Mucosa of descending colon (tissue), 3 donors: Measurements from ENCODE around the gene ATP8A2. TPM values are rescaled to one million over a fixed set of nuclear protein-coding genes. Genes with fewer than 3 reads are reported as not detected.
"Not testable (repeated sequence)": the region's sequence is repeated elsewhere in the genome, so short reads cannot be mapped to it uniquely, and the experiment has no call there.

ENCODE experiments used
- ATAC-seq: fragments of 200-7000 bp; cut with Tn5 transposase; one replicate; pipeline ENCODE4 v1.9.1; 2020; ENCODE audit warnings: mild to moderate bottlenecking, moderate library complexity
- DNase-seq, 3 donors: peaks; one replicate each; pipeline ENCODE4 v3.0.0-alpha.2; 2020
- H3K36me3 ChIP-seq: fragments of 200-600 bp; one replicate; pipeline ENCODE4 v1.8.0; 2021; ENCODE audit warnings: low read depth, mild to moderate bottlenecking
- H3K4me1 ChIP-seq: fragments of 200-600 bp; one replicate; pipeline ENCODE4 v1.8.0; 2021; ENCODE audit warnings: low read depth, mild to moderate bottlenecking
- H3K4me3 ChIP-seq: fragments of 200-600 bp; one replicate; pipeline ENCODE4 v1.8.0; 2021; ENCODE audit warnings: mild to moderate bottlenecking
- H3K9me3 ChIP-seq: fragments of 200-600 bp; one replicate; pipeline ENCODE4 v1.8.0; 2021; ENCODE audit warnings: mild to moderate bottlenecking
- CTCF ChIP-seq: fragments of 200-600 bp; IDR thresholded peaks from one replicate; pipeline ENCODE4 v1.8.0; 2022; ENCODE audit warnings: antibody characterized with exemption, mild to moderate bottlenecking
- intact Hi-C, 2 donors: fragments of 100-400 bp; cut with DNase I in 1 of 2; cut with micrococcal nuclease in 1 of 2; formaldehyde crosslinking; loops; one replicate each; pipeline versions ENCODE4 v1.11.0 to v1.11.1; 2022; cut with DNase I, micrococcal nuclease
- total RNA-seq, 3 donors: library from RNA; stranded (reverse); fragmentation: NEBNext Ultra II Directional in 2 of 3; extraction: Animal tissue kit (Norgen Biotek cat#: 25700) in 2 of 3; gene quantifications; one replicate each; pipeline versions ENCODE4 v1.2.1 to v1.2.4, GENCODE V29; 2021 to 2023
- donor health status: DM: no; HTN: no; CAD: no; lungs with moderate emphysema.
- donor health status: DM: no; HTN: no; CAD: no.
- donor health status: DM: no; HTN: yes; CAD: no.

ATP8A2 gene
- total RNA-seq, 3 donors from 2014 or later: 0.22 to 3.6 (median 0.41) TPM

- Histone ChIP-seq H3K4me3 (no peak overlapping the region), H3K9me3 (peaks cover 7% of the 10 kb centered on the region), H3K4me1 (no peaks in the 10 kb centered on the region), H3K36me3 (no peaks in the 10 kb centered on the region)
- ATAC-seq (no peak), DNase-seq (no peak)
- intact Hi-C loops: no loop called here
- no peak for TF ChIP-seq CTCF
Measured at GRCh38 chr13:25525884-25526283, 154.1 kb downstream of the ATP8A2 start.

- intact Hi-C loops: no loop called here
Measured at GRCh38 chr13:25528266-25528665, 156.5 kb downstream of the ATP8A2 start.

GRCh38 chr13:25529425-25529824 lies 157.7 kb downstream of the ATP8A2 start:
- TF ChIP-seq CTCF: no peak
- DNase-seq: no peak
- no peak overlapping the region for H3K4me3 ChIP-seq
- ATAC-seq: no peak
- intact Hi-C loops: no loop called here
- no peaks in the 10 kb centered on the region for H3K36me3 ChIP-seq
- no peaks in the 10 kb centered on the region for H3K4me1 ChIP-seq
- peaks cover 5% of the 10 kb centered on the region for H3K9me3 ChIP-seq

More at GRCh38 chr13:25528266-25528665, 156.5 kb downstream of the ATP8A2 start:
- Histone ChIP-seq H3K4me1 (no peaks in the 10 kb centered on the region), H3K9me3 (peaks cover 7% of the 10 kb centered on the region), H3K36me3 (no peaks in the 10 kb centered on the region), H3K4me3 (no peak overlapping the region)
- DNase-seq (no peak), ATAC-seq (no peak)
- TF ChIP-seq CTCF: no peak

GRCh38 chr13:25538276-25538675 lies 166.5 kb downstream of the ATP8A2 start:
- intact Hi-C loops: no loop called here
- DNase-seq: no peak
- no peaks in the 10 kb centered on the region for H3K4me1 ChIP-seq
- TF ChIP-seq CTCF: no peak
- no peaks in the 10 kb centered on the region for H3K9me3 ChIP-seq
- H3K4me3 ChIP-seq: no peak overlapping the region
- no peak for ATAC-seq
- H3K36me3 ChIP-seq: no peaks in the 10 kb centered on the region

GRCh38 chr13:25541434-25542123 lies 169.8 kb downstream of the ATP8A2 start:
- Histone ChIP-seq H3K4me3 (no peak overlapping the region), H3K36me3 (no peaks in the 10 kb centered on the region), H3K4me1 (no peaks in the 10 kb centered on the region), H3K9me3 (no peaks in the 10 kb centered on the region)
- no peak for TF ChIP-seq CTCF
- intact Hi-C loops: no loop called here
- ATAC-seq (no peak), DNase-seq (no peak)

- DNase-seq, intact Hi-C loops, H3K36me3 ChIP-seq, H3K4me1 ChIP-seq, H3K4me3 ChIP-seq, H3K9me3 ChIP-seq, ATAC-seq: not testable (repeated sequence)
Measured at GRCh38 chr13:25548991-25549390, 177.2 kb downstream of the ATP8A2 start.
